Measurements from ENCODE around the gene PPM1N. TPM values are rescaled to one million over a fixed set of nuclear protein-coding genes. Genes with fewer than 3 reads are reported as not detected.

Gene PPM1N
- total and polyA plus RNA-seq, 2 of the 13 experiments (the other 11 are each of a cell fraction or from before 2014, with no cell fraction given): 0.31 to 1.8 TPM

- TF ChIP-seq KIAA2018 (CRISPR knock-in tag; IDR thresholded peaks at IDR 0.05; ENCODE audit: borderline replicate concordance) (no peak), BATF2 (CRISPR knock-in tag; IDR thresholded peaks at IDR 0.05) (no peak), RFX3 (CRISPR knock-in tag; IDR thresholded peaks at IDR 0.05) (no peak), SP5 (CRISPR knock-in tag; IDR thresholded peaks at IDR 0.05; ENCODE audit: borderline replicate concordance, low read depth) (no peak), SP2 (CRISPR knock-in tag; IDR thresholded peaks at IDR 0.05) (no peak), IRF9 (CRISPR knock-in tag; IDR thresholded peaks at IDR 0.05; ENCODE audit: borderline replicate concordance) (no peak), KLF11 (CRISPR knock-in tag; IDR thresholded peaks at IDR 0.05) (no peak), SRY (CRISPR knock-in tag; IDR thresholded peaks at IDR 0.05) (no peak), HMGXB4 (CRISPR knock-in tag; IDR thresholded peaks at IDR 0.05; ENCODE audit: borderline replicate concordance in 1 of 2, low read depth in 1 of 2) (no peak), ZBTB10 (CRISPR knock-in tag; IDR thresholded peaks at IDR 0.05; ENCODE audit: borderline replicate concordance) (no peak)
Observed at GRCh38 chr19:45527731-45528130, 29.5 kb downstream of the PPM1N start (continued).
